ENCODE measurements around the gene RIN2.

Gene RIN2

GRCh38 chr20:19740512-19740911 is 17.5 kb upstream of the RIN2 start:
- peaks cover 19% of the 10 kb centered on the region for H3K4me1 Mint-ChIP-seq
- no peak overlapping the region for H3K4me3 Mint-ChIP-seq
- no peak for TF ChIP-seq CTCF (IDR thresholded peaks at IDR 0.05; ENCODE audit: unreplicated experiment in 3 of 3)
- no peaks in the 10 kb centered on the region for H3K27me3 Mint-ChIP-seq (ENCODE audit: low read depth)
- no peak overlapping the region for H3K27ac Mint-ChIP-seq
- H3K9me3 Mint-ChIP-seq: no peaks in the 10 kb centered on the region
- H3K36me3 Mint-ChIP-seq (ENCODE audit: low read depth): no peaks in the 10 kb centered on the region

GRCh38 chr20:19741924-19742323 is 16.1 kb upstream of the RIN2 start:
- no peaks in the 10 kb centered on the region for H3K36me3 Mint-ChIP-seq (ENCODE audit: low read depth)

DNA sequence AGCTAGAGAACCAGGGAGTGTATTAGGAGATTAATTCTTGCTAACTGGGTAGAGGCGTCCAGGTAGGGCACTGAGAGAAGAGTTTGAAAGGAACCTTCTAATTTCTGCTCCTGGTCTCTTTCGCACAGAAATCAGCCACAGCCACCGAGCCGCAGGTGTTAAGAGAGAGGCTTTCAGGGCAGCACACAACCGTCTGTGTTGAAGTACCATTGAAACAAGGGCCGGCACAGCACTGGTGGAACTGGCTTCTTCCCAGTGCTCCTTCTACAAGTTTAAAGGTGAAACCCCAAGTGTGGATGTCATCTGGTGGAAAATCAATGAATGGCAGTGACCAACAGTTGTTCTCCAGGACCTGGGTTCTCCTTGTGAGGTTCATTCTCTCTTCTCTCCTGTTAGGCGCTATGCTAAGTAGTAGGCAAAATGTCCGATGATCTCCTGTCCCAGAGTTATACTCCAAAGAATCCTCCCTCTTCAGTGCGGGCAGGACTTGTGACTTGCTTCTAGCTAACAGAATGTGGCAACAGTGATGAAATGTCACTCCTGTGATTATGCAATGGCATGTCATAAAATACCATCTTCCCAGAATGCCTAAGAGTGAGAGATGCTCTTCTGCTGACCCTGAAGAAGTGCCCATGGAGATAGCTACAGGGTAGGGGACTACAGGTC is 15.0 kb upstream of the RIN2 start:
- peaks cover 8% of the 10 kb centered on the region for H3K4me1 Mint-ChIP-seq
- TF ChIP-seq CTCF (IDR thresholded peaks at IDR 0.05; ENCODE audit: unreplicated experiment in 3 of 3): no peak
- no peaks in the 10 kb centered on the region for H3K9me3 Mint-ChIP-seq
- no peaks in the 10 kb centered on the region for H3K27me3 Mint-ChIP-seq (ENCODE audit: low read depth)
- no peak overlapping the region for H3K4me3 Mint-ChIP-seq
- H3K36me3 Mint-ChIP-seq (ENCODE audit: low read depth): no peaks in the 10 kb centered on the region
- no peak overlapping the region for H3K27ac Mint-ChIP-seq

More at GRCh38 chr20:19741924-19742323, 16.1 kb upstream of the RIN2 start:
- Mint-ChIP-seq H3K27me3 (ENCODE audit: low read depth) (no peaks in the 10 kb centered on the region), H3K4me3 (no peak overlapping the region), H3K9me3 (no peaks in the 10 kb centered on the region), H3K27ac (no peak overlapping the region), H3K4me1 (peaks cover 14% of the 10 kb centered on the region)
- TF ChIP-seq CTCF (IDR thresholded peaks at IDR 0.05; ENCODE audit: unreplicated experiment in 3 of 3): no peak

DNA sequence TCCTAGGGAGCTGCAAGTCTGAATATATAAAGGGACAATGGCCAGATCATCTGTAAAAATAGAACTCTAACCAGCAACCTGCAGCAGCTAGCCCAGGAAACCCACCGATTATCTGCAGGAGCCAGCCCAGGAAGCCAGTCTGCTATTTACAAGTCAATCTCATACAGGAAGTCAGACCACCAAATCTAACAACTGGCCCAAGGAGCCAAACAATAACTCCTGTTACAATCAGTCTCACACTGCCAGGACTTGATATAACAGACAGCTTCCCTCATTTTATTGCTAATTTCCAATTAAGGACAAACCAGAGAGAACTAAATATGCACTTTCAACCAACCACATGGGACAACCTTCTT is 14.4 kb upstream of the RIN2 start:
- Mint-ChIP-seq H3K27me3 (ENCODE audit: low read depth) (no peaks in the 10 kb centered on the region), H3K4me1 (peaks cover 11% of the 10 kb centered on the region), H3K9me3 (no peaks in the 10 kb centered on the region), H3K27ac (no peak overlapping the region), H3K36me3 (ENCODE audit: low read depth) (no peaks in the 10 kb centered on the region), H3K4me3 (no peak overlapping the region)
- TF ChIP-seq CTCF (IDR thresholded peaks at IDR 0.05; ENCODE audit: unreplicated experiment in 3 of 3): no peak

- Mint-ChIP-seq H3K4me3 (no peak overlapping the region), H3K9me3 (no peaks in the 10 kb centered on the region), H3K27ac (no peak overlapping the region), H3K4me1 (peaks cover 15% of the 10 kb centered on the region), H3K27me3 (ENCODE audit: low read depth) (no peaks in the 10 kb centered on the region), H3K36me3 (ENCODE audit: low read depth) (no peaks in the 10 kb centered on the region)
- TF ChIP-seq CTCF (IDR thresholded peaks at IDR 0.05; ENCODE audit: unreplicated experiment in 3 of 3): no peak
Observed at GRCh38 chr20:19745106-19745505, 13.0 kb upstream of the RIN2 start.

- no peak for TF ChIP-seq CTCF (IDR thresholded peaks at IDR 0.05; ENCODE audit: unreplicated experiment in 3 of 3)
- H3K4me3 Mint-ChIP-seq: no peak overlapping the region
- H3K27ac Mint-ChIP-seq: no peak overlapping the region
- no peaks in the 10 kb centered on the region for H3K27me3 Mint-ChIP-seq (ENCODE audit: low read depth)
- H3K4me1 Mint-ChIP-seq: peaks cover 17% of the 10 kb centered on the region
- no peaks in the 10 kb centered on the region for H3K36me3 Mint-ChIP-seq (ENCODE audit: low read depth)
- no peaks in the 10 kb centered on the region for H3K9me3 Mint-ChIP-seq
Observed at GRCh38 chr20:19745584-19745983, 12.5 kb upstream of the RIN2 start.

Measured in nephron (organoid).